ENCODE data around the gene FAF1. TPM values are rescaled to one million over a fixed set of nuclear protein-coding genes. Genes with fewer than 3 reads are reported as not detected.

The FAF1 gene
- total and polyA plus RNA-seq, 2 of the 8 experiments (the other 6 are each of a cell fraction or from before 2014, with no cell fraction given) = 10.8 to 65.9 TPM

GRCh38 chr1:50853325-50853724, 106.7 kb downstream of the FAF1 start (continued):
- TF ChIP-seq CHD7 (IDR thresholded peaks at IDR 0.05; ENCODE audit: insufficient replicate concordance, low read length) (no peak), JUND (IDR thresholded peaks at IDR 0.05; ENCODE audit: low read length) (no peak), GTF2F1 (IDR thresholded peaks at IDR 0.05; ENCODE audit: borderline replicate concordance, low read depth, low read length) (no peak), E2F6 (IDR thresholded peaks at IDR 0.05) (no peak), TAF7 (optimal IDR thresholded peaks at IDR 0.05; ENCODE audit: borderline replicate concordance, low read depth, low read length) (no peak), SP2 (IDR thresholded peaks at IDR 0.05; ENCODE audit: low read length) (no peak), HDAC6 (IDR thresholded peaks at IDR 0.05; ENCODE audit: low read depth, low read length) (no peak), TBP (IDR thresholded peaks at IDR 0.05; ENCODE audit: low read depth, low read length) (no peak), RNF2 (IDR thresholded peaks at IDR 0.05; ENCODE audit: borderline replicate concordance, low read depth, low read length, missing control alignments, poor library complexity, severe bottlenecking) (no peak), POLR2A (IDR thresholded peaks at IDR 0.05; ENCODE audit: control extremely low read depth in 1 of 2, low read depth in 2 of 2, low read length in 2 of 2) (no peak), KDM5A (IDR thresholded peaks at IDR 0.05; ENCODE audit: low read length) (no peak), BRCA1 (IDR thresholded peaks at IDR 0.05; ENCODE audit: low read depth, low read length) (no peak)

Measured in H1 (cell line).